LNCaP clone FGC (cell line): Measurements from ENCODE around the gene PLA2G12A.
"Not testable (repeated sequence)": the region's sequence is repeated elsewhere in the genome, so short reads cannot be mapped to it uniquely, and the experiment has no call there.

Experiments used
- DNase-seq: peaks from one replicate; pipeline ENCODE4 v3.0.0-alpha.2; 2011; ENCODE audit warnings: low read depth
- H3K4me3 ChIP-seq: 2 replicates; pipeline ENCODE4 v1.5.1; 2011; ENCODE audit warnings: mild to moderate bottlenecking, low read depth, low read length, control low read depth
- TF ChIP-seq, protein P1 (sequence below): IDR thresholded peaks from 2 replicates; pipeline ENCODE4 v1.5.1; 2012; ENCODE audit warnings: mild to moderate bottlenecking; ENCODE audit not compliant: control insufficient read depth, insufficient read depth; ENCODE audit errors: extremely low read depth

Gene PLA2G12A

GRCh38 chr4:109698656-109699055, 31.2 kb downstream of the PLA2G12A start:
- H3K4me3 ChIP-seq, result no peak overlapping the region
- no peak for DNase-seq
- TF ChIP-seq, protein P1, sequence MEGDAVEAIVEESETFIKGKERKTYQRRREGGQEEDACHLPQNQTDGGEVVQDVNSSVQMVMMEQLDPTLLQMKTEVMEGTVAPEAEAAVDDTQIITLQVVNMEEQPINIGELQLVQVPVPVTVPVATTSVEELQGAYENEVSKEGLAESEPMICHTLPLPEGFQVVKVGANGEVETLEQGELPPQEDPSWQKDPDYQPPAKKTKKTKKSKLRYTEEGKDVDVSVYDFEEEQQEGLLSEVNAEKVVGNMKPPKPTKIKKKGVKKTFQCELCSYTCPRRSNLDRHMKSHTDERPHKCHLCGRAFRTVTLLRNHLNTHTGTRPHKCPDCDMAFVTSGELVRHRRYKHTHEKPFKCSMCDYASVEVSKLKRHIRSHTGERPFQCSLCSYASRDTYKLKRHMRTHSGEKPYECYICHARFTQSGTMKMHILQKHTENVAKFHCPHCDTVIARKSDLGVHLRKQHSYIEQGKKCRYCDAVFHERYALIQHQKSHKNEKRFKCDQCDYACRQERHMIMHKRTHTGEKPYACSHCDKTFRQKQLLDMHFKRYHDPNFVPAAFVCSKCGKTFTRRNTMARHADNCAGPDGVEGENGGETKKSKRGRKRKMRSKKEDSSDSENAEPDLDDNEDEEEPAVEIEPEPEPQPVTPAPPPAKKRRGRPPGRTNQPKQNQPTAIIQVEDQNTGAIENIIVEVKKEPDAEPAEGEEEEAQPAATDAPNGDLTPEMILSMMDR, result no peak

GRCh38 chr4:109691411-109691920, 38.4 kb downstream of the PLA2G12A start:
- TF ChIP-seq, protein P1, result no peak
- no peak for DNase-seq

GRCh38 chr4:109690690-109691410, 39.0 kb downstream of the PLA2G12A start:
- TF ChIP-seq, protein P1, result no peak
- DNase-seq, result no peak
- H3K4me3 ChIP-seq, result no peak overlapping the region

More at GRCh38 chr4:109691411-109691920, 38.4 kb downstream of the PLA2G12A start:
- H3K4me3 ChIP-seq, result no peak overlapping the region

GRCh38 chr4:109684727-109685126, 45.1 kb downstream of the PLA2G12A start:
- no peak for DNase-seq
- H3K4me3 ChIP-seq, result no peak overlapping the region
- TF ChIP-seq, protein P1, result no peak

GRCh38 chr4:109683621-109684253, 46.1 kb downstream of the PLA2G12A start:
- DNase-seq, result no peak
- TF ChIP-seq, protein P1, result no peak
- H3K4me3 ChIP-seq, result no peak overlapping the region

DNA sequence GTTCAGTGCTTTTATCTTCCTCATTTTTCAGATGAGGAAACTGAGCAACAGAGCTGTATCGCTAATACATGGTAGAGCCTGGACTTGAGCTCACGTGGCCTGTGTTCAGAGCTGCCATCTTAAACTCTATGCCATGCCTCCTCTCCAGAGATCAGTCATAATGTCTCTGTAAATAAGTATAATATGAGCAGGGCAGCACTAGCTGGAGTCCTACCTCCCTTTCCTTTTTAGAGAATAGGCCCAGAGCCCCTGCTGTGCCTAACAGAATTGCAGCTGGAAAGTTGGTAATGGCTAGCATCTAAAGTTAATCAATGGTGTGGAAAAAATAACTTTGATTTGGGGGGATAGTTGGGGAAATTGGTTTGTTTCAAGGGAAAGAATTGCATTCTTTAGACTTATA, 47.0 kb downstream of the PLA2G12A start:
- DNase-seq, result no peak
- H3K4me3 ChIP-seq, result no peak overlapping the region
- TF ChIP-seq, protein P1, result no peak

GRCh38 chr4:109678925-109679324, 50.9 kb downstream of the PLA2G12A start:
- DNase-seq, H3K4me3 ChIP-seq: not testable (repeated sequence)

DNA sequence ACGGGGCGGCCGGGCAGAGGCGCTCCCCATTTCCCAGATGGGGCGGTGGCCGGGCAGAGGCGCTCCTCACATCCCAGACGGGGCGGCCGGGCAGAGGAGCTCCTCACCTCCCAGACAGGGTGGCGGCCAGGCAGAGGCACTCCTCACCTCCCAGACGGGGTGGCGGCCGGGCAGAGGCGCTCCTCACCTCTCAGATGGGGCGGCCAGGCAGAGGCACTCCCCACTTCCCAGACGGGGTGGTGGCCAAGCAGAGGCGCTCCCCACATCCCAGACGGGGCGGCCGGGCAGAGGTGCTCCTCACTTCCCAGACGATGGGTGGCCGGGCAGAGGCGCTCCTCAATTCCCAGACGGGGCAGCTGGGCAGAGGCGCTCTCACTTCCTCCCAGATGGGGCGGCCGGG, 51.4 kb downstream of the PLA2G12A start:
- not testable (repeated sequence) for DNase-seq, H3K4me3 ChIP-seq
